Left lung (tissue), 10 donors: ENCODE measurements around the gene HS3ST1. TPM values are rescaled to one million over a fixed set of nuclear protein-coding genes. Genes with fewer than 3 reads are reported as not detected.

Experiments
- ATAC-seq: fragments of 200-7000 bp; cut with Tn5 transposase; one replicate; pipeline ENCODE4 v1.9.1; 2020; ENCODE audit warnings: moderate library complexity
- DNase-seq, 4 donors: peaks; one replicate each; pipeline ENCODE4 v3.0.0-alpha.2; 2013 to 2020
- H3K27ac ChIP-seq, 2 donors: fragments of 200-600 bp; sonication (generic) in 1 of 2; one replicate each; pipeline versions ENCODE4 v1.5.0 to v1.8.0; 2020 to 2021
- H3K27me3 ChIP-seq, 2 donors: fragments of 200-600 bp; sonication (generic) in 1 of 2; one replicate each; pipeline versions ENCODE4 v1.5.0 to v1.8.0; 2020 to 2021
- H3K36me3 ChIP-seq, 2 donors: fragments of 200-600 bp; sonication (generic) in 1 of 2; one replicate each; pipeline versions ENCODE4 v1.5.0 to v1.8.0; 2020 to 2021
- H3K4me1 ChIP-seq, 2 donors: fragments of 200-600 bp; one replicate each; pipeline ENCODE4 v1.8.0; 2021
- H3K4me3 ChIP-seq, 2 donors: fragments of 200-600 bp; sonication (generic) in 1 of 2; one replicate each; pipeline versions ENCODE4 v1.5.0 to v1.8.0; 2020 to 2021; ENCODE audit warnings: mild to moderate bottlenecking in 1 of 2
- H3K9me3 ChIP-seq, 2 donors: fragments of 200-600 bp; sonication (generic) in 1 of 2; one replicate each; pipeline versions ENCODE4 v1.5.0 to v1.8.0; 2020 to 2021
- CTCF ChIP-seq, 2 donors: fragments of 200-600 bp; sonication (generic) in 1 of 2; IDR thresholded peaks; one replicate each; pipeline versions ENCODE4 v1.5.0 to v1.8.0; 2021; ENCODE audit warnings: antibody characterized with exemption in 2 of 2
- intact Hi-C, 2 donors: fragments of 100-400 bp; cut with DNase I; formaldehyde crosslinking; loops; one replicate each; pipeline versions ENCODE4 v1.11.2 to v1.14.2; 2022
- polyA plus RNA-seq, 6 donors: library from polyadenylated mRNA; unstranded; fragments of 120-200 nt; gene quantifications; one replicate each; pipeline ENCODE4 v1.2.1, GENCODE V29; 2013; ENCODE audit not compliant: insufficient read length in 6 of 6
- total RNA-seq, 2 donors: library from RNA; stranded (reverse); fragmentation: NEBNext Ultra II Directional; extraction: Animal tissue kit (Norgen Biotek cat#: 25700); gene quantifications; one replicate each; pipeline ENCODE4 v1.2.1, GENCODE V29; 2021
- donor health status: DM: no; HTN: yes; CAD: no.
- donor health status: DM: no; HTN: no; CAD: no.

The HS3ST1 gene
- total and polyA plus RNA-seq, 8 donors = 2.6 to 11.9 (median 3.8) TPM

- peak overlapping the region in 1 of 2 donors; percentile 39 for H3K27ac ChIP-seq
- TF ChIP-seq CTCF (IDR thresholded peaks at IDR 0.05) = no peak
- peaks cover 21 to 51% of the 10 kb centered on the region in 2 donors for H3K27me3 ChIP-seq
- ATAC-seq (no peak), DNase-seq (peak in 1 of 4 donors; percentile 26)
- intact Hi-C loops = no loop called here
- no peaks in the 10 kb centered on the region for H3K36me3 ChIP-seq
- H3K4me1 ChIP-seq = peaks cover 0 to 19% of the 10 kb centered on the region in 2 donors
- no peaks in the 10 kb centered on the region for H3K9me3 ChIP-seq
- peak overlapping the region in 1 of 2 donors; percentile 58 for H3K4me3 ChIP-seq
Measured at GRCh38 chr4:11429699-11430045, 978 bp upstream of the HS3ST1 start.

GRCh38 chr4:11428899-11429698 is 405 bp upstream of the HS3ST1 start:
- peak; percentile 82 to 93 (median 88) for DNase-seq
- Histone ChIP-seq H3K9me3 (no peaks in the 10 kb centered on the region), H3K4me1 (peaks cover 0 to 19% of the 10 kb centered on the region in 2 donors), H3K27ac (peak overlapping the region; percentile 39), H3K27me3 (peaks cover 21 to 51% of the 10 kb centered on the region in 2 donors), H3K4me3 (peak overlapping the region; percentile 52 to 58), H3K36me3 (no peaks in the 10 kb centered on the region)
- ATAC-seq = peak; percentile 98
- intact Hi-C loops = no loop called here
- peak; percentile 55 to 69 for TF ChIP-seq CTCF (IDR thresholded peaks at IDR 0.05)

- no peaks in the 10 kb centered on the region for H3K9me3 ChIP-seq
- H3K36me3 ChIP-seq = no peaks in the 10 kb centered on the region
- peaks cover 21 to 51% of the 10 kb centered on the region in 2 donors for H3K27me3 ChIP-seq
- TF ChIP-seq CTCF (IDR thresholded peaks at IDR 0.05) = no peak
- peaks cover 0 to 19% of the 10 kb centered on the region in 2 donors for H3K4me1 ChIP-seq
- ATAC-seq (no peak), DNase-seq (peak in 2 of 4 donors; percentile 18 to 76)
- peak overlapping the region; percentile 52 to 58 for H3K4me3 ChIP-seq
- H3K27ac ChIP-seq = no peak overlapping the region
- intact Hi-C loops = no loop called here
Measured at GRCh38 chr4:11427121-11427996, 1.3 kb downstream of the HS3ST1 start.

- DNase-seq (peak in 1 of 4 donors; percentile 17), ATAC-seq (no peak)
- TF ChIP-seq CTCF (IDR thresholded peaks at IDR 0.05) = no peak
- peaks cover 21 to 51% of the 10 kb centered on the region in 2 donors for H3K27me3 ChIP-seq
- intact Hi-C loops = no loop called here
- peak overlapping the region; percentile 12 to 58 for H3K4me3 ChIP-seq
- H3K36me3 ChIP-seq = no peaks in the 10 kb centered on the region
- no peaks in the 10 kb centered on the region for H3K9me3 ChIP-seq
- H3K4me1 ChIP-seq = peaks cover 0 to 19% of the 10 kb centered on the region in 2 donors
- no peak overlapping the region for H3K27ac ChIP-seq
Measured at GRCh38 chr4:11426731-11427120, 2.0 kb downstream of the HS3ST1 start.

- Histone ChIP-seq H3K4me3 (peak overlapping the region in 1 of 2 donors; percentile 58), H3K27ac (no peak overlapping the region), H3K27me3 (peaks cover 21 to 49% of the 10 kb centered on the region in 2 donors), H3K4me1 (peaks cover 0 to 19% of the 10 kb centered on the region in 2 donors), H3K9me3 (no peaks in the 10 kb centered on the region), H3K36me3 (no peaks in the 10 kb centered on the region)
- intact Hi-C loops = no loop called here
- DNase-seq (no peak), ATAC-seq (no peak)
- TF ChIP-seq CTCF (IDR thresholded peaks at IDR 0.05) = no peak
Measured at GRCh38 chr4:11426003-11426402, 2.7 kb downstream of the HS3ST1 start.
